ACHN (cell line): ENCODE measurements around the gene PHACTR2.
"Not testable (repeated sequence)": the region's sequence is repeated elsewhere in the genome, so short reads cannot be mapped to it uniquely, and the experiment has no call there.

Experiments
- DNase-seq: peaks from one replicate; pipeline ENCODE4 v3.0.0-alpha.2; 2015
- in situ Hi-C: cut with HindIII; loops from 2 replicates; pipeline ENCODE4 v1.10.0; 2017; ENCODE audit warnings: low sequenced_read_pairs, low pct_ligation_motif_present, low pct_unique_long_range_greater_than_20kb

PHACTR2 gene

DNA sequence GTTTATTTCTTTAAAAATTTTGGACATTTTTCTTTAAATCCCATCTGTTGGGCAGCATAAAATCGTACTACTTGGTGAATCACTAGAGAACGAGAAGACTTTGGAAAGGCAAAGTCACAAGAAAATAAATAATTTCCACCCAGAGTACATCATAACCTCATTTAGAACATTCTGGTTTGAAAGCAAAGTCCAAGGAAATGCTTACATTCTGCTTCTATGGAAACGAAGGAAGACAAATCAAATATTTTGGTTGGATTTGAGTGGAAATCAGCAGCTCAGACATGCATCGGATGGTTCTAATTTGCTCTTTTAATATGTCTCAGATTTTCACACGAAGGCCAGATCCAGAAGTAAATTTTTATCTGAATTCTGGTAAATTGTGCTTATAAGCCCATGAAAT is 104.7 kb downstream of the PHACTR2 start:
- DNase-seq, result no peak
- in situ Hi-C loops, result no loop called here

DNA sequence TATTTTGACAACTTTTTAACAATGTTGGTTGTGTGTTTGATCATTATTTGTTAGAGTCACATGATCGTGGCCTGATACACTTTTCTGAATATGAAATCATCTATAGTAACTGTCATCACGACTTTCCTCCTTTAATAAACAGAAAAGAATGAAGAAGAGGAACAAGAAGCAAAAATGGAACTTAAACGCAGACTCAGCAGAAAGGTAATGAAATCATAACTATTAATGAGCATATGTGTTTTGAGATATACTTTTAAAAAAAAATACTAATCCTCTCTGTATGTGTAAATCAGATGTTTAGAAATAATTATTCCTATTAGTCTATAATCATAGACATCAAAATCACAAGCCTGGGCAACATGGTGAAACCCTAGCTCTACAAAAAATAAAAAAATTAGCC is 105.3 kb downstream of the PHACTR2 start:
- in situ Hi-C loops, result no loop called here
- no peak for DNase-seq

DNA sequence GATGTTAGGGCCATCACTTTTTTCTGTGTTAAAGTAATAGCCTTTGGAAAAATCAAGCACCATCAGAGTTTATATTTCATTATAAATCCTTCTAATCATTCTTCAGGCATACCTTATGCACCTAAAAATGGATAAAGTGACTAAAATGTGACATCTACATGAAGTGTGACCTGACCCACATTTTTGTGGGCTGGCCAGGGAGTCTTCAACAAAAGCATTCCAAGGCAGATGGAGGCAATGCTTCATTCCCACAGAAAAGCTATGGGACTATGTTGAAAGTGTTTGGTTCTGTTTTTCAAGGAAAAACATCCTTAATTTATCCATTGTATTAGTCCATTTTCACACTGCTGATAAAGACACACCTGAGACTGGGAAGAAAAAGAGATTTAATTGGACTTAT is 106.6 kb downstream of the PHACTR2 start:
- in situ Hi-C loops, result no loop called here
- no peak for DNase-seq

DNA sequence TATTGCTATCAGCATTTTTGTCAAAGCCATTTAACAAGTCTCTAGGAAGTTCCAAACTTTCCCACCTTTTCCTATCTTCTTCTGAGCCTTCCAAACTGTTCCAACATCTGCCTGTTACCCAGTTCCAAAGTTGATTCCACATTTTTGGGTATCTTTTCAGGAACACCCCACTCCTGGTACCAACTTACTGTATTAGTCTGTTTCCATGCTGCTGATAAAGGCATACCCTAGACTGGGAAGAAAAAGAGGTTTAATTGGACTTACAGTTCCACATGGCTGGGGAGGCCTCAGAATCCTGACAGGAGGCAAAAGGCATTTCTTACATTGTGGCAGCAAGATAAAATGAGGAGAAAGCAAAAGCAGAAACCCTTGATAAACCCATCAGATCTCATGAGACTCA is 108.6 kb downstream of the PHACTR2 start:
- DNase-seq, in situ Hi-C loops: not testable (repeated sequence)

DNA sequence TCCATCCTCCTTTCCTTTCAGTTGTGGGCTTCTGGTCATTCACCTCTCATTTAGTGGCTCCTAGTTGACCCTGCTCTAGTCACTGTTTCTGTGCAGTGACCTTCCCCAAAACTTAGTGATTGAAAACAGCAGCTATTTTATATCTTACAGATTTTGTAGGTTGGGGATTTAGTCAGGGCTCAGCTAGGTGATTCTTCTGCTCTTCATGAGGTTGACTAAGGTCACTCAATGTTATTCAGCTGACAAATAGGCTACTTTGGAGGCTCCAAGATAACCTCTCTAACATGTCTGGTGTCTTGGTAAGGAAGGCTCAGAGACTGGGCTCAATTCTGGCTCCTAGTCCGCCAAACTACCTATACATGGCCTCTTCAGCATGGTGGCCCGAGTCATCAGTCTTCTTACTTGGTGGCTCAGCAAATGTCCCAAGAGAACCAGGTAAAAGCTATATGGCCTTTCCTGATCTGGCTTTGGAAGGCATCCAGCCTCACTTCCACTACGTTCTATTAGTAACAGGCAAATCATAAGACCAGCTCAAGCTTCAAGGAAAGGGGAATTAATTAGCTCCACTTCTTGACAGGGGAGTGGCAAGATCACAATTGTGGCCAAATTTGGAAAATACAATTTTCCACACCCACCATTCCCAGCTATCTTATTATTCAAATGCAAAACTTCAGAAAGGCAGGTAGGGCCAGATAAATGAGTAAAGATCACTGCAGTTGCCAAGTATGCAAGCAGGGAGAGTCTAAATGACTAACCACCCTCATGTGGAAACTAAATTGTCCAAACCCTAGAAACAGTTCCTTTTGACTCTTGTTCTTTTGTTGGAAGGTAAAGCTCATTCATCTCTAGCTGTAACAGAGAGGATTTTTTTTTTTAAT is 114.9 kb downstream of the PHACTR2 start:
- DNase-seq, result no peak
- in situ Hi-C loops, result no loop called here

DNA sequence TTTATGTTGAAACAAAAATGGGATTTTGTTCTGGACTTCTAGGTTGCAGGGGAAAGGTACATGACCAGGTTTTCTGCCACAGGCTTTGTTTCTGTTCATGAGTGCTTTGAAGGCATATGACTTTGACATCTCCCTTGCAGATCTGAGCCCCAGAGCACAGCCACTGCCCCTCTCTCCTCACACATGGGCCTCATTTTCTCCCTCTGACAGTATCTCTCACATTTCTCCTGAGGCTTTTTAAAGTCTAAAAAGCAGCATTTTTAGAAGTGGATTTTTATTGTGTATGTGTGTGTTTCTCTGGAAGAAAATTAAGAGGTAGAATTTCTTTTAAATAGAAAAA is 115.5 kb downstream of the PHACTR2 start:
- DNase-seq, result no peak
- in situ Hi-C loops, result no loop called here

DNA sequence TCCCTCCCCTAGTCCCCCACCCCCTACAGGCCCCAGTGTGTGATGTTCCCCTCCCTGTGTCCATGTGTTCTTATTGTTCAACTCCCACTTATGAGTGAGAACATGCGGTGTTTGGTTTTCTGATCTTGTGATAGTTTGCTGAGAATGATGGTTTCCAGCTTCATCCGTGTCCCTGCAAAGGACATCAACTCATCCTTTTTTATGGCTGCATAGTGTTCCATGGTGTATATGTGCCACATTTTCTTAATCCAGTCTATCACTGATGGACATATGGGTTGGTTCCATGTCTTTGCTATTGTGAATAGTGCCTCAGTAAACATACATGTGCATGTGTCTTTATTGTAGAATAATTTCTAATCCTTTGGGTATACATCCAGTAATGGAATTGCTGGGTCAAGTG is 118.8 kb downstream of the PHACTR2 start:
- in situ Hi-C loops, DNase-seq: not testable (repeated sequence)

DNA sequence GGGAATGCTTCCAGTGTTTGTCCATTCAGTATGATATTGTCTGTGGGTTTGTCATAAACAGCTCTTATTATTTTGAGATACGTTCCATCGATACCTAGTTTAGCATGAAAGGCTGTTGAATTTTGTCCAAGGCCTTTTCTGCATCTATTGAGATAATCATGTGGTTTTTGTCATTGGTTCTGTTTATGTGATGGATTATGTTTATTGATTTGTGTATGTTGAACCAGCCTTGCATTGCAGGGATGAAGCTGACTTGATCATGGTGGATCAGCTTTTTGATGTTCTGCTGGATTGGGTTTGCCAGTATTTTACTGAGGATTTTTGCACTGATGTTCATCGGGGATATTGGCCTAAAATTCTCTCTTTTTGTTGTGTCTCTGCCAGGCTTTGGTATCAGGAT is 120.7 kb downstream of the PHACTR2 start:
- DNase-seq, in situ Hi-C loops: not testable (repeated sequence)

DNA sequence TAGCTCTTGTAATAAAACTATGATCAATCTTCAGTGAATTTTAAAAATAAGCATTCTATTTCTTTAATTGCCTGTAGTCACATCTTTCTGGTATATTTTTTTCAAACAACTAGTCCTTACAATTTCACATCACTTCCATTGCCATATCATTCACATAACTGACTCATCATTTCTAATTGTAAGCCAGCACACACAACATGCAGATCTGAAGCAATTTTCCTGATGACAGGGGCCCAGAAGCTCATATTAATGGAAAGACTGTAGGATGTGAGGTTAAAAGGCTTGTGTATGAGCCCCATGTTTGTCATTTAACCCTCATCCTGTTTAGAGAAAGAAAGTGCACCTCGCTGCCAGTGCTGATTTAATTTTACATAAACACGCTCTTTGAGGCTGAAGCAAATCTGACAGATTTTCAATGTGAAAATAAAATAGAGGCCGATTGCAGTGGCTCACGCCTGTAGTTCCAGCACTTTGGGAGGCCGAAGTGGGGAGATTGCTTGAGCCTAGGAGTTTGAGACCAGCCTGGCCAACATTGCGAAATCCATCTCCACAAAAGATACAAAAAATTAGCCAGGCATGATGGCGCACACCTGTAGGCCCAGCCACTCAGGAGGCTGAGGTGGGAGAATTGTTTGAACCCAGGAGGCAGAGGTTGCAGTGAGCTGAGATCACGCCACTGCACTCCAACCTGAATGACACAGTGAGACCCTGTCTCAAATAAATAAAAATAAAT is 125.2 kb downstream of the PHACTR2 start:
- no peak for DNase-seq
- in situ Hi-C loops, result no loop called here

DNA sequence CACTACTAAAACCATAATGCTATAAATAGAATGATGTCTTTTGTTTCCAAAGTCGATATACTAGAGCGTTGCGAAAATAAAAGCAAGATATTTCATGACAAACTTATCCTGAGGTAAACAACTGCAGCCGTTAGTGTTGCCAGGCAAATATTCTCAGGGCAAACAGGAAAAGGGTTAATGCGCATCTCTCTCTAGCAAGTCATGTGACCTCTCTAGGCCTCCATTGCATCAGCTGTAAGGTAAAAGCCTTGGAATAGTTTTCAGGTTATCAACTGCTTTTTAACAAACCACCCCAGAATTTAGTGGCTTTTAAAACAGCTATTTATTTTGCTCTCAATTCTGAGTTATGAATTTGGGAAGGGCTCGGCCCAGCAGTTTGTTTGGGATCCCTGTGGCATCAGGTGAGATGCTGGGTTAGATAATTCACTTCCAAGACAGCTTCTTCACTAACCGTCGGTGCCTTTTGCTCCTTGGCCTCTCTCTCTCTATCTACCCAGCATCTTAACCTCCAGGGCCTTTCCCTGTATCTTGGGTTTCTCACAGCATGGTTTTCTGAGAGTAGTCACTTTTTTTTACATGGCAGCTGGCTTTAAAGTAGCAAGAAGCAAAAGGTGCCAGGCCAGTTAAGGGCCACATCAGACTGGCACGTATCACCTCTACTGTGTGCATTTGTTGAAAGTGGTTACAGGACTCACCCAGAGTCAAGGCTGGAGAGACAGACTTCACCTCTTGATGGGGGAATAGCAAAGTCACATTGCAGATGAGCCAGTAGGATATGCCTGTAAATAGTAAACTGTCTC is 126.2 kb downstream of the PHACTR2 start:
- no peak for DNase-seq
- in situ Hi-C loops, result no loop called here

DNA sequence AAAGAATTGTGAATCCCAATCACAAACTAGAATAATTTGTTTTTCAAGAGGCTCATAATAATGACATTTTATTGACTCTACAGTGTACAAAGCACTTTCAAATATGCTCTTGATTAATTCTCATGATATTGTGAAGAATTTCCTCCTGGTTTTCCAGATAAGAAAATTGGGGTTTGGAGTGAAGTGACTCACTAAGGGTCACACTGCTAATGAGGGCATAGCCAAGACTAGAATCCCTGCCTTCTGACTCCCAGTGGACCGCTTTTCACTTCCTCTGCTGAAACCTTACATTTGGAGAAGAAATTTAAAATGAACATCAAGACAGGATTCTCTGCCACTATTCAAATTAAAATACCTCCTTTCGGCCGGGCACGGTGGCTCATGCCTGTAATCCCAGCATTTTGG is 127.1 kb downstream of the PHACTR2 start:
- in situ Hi-C loops, result no loop called here
- DNase-seq, result no peak

DNA sequence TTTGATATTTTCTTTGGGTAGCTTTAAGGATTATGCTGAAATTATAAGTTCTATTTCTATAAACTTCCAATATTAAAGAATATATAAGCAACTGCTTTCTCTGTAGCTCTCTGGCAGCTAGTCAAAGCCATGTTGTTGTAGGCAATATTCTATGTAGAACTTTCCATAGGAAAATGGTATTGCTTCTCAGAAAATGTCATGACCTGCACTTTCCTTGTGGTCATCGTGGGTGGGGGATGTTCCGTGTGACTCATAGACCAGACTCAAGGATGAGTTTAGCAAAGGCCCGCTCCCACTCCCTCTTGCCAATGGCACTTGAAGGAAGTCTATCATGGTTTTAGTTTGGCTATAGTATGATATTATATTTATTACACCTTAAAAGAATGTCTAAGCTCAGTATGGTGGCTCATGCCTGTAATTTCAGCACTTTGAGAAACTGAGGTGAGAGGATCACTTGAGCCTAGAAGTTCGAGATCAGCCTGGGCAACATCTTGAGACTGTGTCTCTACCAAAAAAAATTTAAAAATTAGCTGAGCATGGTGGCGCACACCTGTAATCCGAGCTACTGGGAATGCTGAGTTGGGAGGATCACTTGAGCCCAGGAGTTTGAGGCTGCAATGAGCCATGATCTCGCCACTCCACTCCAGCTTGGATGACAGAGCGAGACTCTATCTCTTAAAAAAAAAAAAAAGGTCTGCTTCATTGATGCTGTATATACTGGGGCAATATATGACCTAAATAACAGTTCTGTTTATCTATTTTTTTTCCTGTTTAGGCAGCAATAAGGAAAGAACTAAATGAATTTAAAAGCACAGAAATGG is 128.7 kb downstream of the PHACTR2 start:
- no peak for DNase-seq
- in situ Hi-C loops, result no loop called here

DNA sequence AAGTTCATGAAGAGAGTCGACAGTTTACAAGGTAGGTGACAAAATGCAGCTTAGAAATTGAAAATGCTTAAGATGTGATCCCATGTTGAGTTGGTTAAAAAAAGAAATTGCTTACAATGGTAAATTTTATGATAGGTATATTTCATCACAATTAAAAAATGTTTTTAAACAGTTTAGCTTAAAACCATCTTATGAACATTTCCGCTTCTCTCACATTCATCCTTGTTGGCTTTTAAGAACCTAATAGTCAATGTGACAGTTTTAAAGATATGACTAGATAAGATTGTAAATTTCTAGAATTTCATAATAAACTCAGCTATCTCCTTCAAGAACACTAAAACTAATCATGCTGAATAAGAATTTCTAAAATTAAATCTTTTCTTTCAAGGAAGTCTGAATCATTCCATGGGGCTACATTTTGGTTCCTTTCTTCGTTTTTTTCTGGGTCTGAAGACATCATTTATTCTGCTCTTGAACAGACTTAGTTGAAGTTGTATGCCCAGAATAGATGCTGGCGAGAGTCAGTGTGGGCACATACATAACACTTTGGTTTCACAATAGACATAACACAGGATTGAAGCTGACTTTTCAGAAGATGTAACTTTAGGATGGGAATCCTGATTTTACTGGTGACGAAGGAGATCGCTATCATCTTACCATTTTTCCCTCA is 129.5 kb downstream of the PHACTR2 start:
- in situ Hi-C loops, result no loop called here
- no peak for DNase-seq

DNA sequence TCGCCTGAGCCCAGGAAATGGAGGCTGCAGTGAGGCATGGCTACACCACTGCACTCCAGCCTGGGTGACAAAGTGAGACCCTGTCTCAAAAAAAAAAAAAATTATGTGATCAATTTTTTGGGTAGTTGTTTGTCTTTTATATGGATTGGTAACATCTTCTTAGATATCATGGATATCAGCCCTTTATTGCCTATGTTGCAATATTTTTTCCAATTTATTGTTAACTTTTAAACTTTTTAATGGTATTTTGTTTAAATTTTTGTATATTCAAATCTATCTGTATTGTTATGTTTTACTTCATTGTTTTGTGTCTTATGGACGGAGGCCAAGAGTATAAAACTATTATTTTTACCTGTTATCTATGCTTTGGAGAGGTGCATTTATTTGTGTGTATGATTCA is 133.0 kb downstream of the PHACTR2 start:
- in situ Hi-C loops, result no loop called here
- no peak for DNase-seq

DNA sequence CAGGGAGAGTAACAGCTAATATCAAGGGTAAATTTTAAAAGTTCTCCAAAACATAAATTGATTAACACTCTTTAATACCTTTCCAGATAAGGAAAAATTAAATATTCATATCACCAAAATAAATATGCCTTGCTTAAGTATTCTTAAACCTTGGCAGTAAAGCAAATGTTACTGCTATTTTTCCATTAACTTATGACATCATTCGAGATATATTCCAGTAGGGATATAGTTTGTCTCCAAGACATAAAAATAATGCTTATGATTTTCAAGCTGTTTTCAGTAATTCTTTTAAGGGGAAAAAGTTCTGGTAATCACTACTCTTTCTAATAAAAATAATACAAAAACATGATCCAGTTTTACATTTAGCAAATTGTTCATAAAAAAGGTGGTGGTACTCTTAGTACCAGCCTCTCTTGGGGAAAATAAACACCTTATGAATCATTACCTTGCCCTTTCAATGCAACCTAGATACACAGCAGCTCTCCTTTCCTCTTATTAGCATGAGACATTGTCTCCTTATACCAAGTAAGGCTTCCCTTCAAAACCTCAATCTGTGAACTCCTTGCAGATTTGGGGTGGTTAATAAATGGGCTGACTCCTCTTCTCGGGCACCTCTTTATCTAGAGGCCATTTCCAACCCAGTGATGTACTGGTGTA is 133.9 kb downstream of the PHACTR2 start:
- in situ Hi-C loops, result no loop called here
- DNase-seq, result no peak

DNA sequence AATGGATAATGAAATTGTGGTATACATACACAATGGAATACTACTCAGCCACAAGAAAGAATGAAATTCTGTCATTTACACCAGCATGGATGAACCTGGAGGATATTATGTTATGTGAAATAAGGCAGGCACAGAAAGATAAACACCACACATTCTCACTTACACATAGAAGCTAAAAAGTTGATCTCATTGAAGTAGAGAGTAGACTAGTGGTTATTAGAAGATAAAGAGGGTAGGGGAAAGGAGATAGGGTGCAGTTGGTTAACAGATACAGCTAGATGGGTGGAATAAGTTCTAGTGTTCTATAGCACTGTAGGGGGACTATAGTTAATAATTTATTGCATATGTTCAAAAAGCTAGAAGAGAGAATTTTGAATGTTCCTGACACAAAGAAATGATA is 139.9 kb downstream of the PHACTR2 start:
- in situ Hi-C loops, result no loop called here
- no peak for DNase-seq

DNA sequence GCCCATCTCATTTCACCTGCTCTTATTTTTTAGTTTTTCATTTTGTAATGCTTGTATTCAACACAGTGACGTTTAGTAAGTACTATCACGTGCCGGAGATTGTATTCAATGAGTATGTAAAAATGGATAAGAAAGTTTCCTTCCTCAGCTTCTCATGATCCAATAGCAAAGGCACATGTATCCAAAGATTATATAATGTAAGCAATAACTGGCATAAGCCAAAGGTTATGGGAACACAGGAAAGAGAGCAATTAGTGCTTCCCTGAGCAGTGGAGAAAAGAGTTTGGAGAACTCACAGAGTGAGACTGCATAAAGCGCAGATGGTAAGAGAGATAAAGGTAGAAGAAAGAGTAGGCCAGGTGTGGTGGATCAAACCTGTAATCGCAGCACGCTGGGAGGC is 143.6 kb downstream of the PHACTR2 start:
- no peak for DNase-seq
- in situ Hi-C loops, result no loop called here
